Measurements from ENCODE around the gene TSPYL2.

The TSPYL2 gene

DNA sequence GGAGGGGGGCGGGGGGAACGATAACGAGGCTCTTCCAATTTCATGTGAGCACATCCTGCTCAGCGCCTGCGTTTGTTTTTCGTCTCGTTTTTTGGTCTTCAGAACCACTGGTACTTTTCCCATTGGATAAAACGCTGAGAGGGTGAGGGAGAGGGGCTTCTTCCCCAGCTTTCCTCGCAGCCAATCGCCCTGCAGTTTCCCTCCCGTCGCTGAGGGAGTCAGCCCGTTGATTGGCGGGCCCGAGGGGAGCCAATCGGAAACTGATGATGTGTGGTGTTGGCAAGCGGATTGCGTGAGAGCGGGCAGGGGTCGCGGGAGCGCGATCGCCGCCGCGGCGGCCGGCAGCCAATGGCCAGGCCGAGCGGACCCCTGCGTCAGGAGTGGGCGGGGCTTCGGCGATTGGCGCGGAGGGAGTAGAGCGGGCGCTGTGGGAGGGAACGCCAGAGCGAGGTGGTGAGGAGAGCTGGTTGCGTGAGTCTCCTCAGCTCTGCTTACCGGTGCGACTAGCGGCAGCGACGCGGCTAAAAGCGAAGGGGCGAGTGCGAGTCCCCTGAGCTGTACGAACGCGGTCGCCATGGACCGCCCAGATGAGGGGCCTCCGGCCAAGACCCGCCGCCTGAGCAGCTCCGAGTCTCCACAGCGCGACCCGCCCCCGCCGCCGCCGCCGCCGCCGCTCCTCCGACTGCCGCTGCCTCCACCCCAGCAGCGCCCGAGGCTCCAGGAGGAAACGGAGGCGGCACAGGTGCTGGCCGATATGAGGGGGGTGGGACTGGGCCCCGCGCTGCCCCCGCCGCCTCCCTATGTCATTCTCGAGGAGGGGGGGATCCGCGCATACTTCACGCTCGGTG, at the start of gene TSPYL2:
TSPYL2 (plus strand) TSS at position 443 of the 848 bp plus-strand sequence; CDS start at position 575, 132 bp downstream.
- peak; percentile 97 for DNase-seq

- no peak for DNase-seq
These were observed 46.0 kb upstream of the TSPYL2 start for GRCh38 chrX:53036149-53036548.

DNA sequence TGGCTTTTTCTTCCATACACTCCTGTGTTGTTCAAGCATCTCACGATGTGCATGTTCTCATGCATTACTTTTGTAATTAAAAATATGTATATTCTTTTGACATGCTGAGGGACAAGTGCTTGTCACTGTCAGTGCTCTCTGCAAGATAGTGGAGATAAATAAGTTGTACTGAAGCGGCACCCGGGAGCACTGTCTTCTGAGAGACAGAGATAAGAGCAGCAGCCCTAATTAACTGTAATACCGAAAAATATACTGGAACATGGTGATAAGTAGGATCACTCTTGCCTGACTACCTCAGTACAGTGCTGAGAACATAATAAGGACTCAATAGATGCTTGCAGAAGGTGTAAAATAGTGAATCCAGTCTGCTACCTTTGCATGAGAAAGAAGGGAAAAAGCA, 42.9 kb upstream of the TSPYL2 start:
- no peak for DNase-seq

DNA sequence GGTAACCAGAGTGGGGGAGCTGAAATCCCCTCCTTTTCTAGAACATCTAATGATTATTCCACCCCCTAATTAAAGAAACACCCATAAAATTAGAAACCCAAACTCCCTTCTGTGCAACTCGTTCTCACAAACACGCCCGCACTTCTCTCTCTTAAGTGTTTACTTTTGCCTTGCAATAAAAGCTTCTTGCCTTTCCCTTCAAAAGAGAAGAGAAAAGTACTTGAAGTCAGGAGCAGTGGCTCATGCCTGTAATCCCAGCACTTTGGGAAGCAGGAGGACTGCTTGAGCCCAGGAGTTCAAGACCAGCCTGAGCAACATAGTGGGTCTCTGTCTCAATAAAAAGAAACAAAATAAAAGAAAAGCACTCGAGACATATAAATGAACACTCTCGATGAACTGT, 37.2 kb upstream of the TSPYL2 start:
- DNase-seq: no peak

- no peak for DNase-seq
These were observed 34.9 kb upstream of the TSPYL2 start for GRCh38 chrX:53047228-53047627.

GRCh38 chrX:53048169-53049126, 33.7 kb upstream of the TSPYL2 start, which contains the start of gene GPR173:
TSS of gene GPR173 (plus strand) at chrX:53048789. CDS start at chrX:53076622, 27,833 bp downstream.
- DNase-seq: no peak

DNA sequence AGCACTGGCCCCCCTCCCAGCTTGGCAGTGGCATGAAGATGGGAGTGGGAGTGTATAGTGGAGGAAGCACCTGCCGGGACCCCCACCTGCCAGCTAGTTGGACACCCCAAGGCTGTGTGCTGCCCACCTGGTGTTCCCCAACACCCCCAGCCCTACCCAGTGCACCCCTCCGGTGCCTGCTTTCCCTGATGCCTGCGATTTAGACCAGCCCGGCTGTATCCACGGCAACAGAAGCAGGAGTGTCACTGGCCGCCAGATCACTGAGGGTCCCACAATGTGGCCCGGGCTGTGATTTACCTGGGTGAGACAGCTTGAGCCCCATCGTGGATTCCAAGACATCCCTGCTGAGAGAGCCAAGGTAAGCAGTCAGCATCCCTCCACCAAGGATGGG, 33.0 kb upstream of the TSPYL2 start:
- no peak for DNase-seq

DNA sequence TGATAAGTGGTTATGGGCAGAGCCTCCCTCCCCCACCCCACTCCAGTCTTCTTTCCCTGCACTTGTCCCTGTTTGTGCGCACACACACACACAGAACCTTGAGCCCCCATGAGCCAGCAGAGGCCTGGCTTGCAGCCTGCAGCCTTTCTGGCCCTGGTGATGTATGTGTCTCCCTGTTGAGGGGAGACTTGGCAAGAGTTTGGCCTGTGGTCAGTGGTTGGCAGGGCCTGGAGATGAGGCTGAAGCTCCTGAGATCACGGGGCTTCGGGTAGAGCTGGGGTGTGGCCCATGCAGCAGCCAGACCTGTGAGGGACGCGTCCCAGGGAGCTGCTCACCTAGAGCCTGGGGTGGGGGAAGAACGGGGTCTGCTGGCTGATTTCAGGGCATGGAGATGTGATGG, 31.3 kb upstream of the TSPYL2 start:
- DNase-seq: no peak

DNA sequence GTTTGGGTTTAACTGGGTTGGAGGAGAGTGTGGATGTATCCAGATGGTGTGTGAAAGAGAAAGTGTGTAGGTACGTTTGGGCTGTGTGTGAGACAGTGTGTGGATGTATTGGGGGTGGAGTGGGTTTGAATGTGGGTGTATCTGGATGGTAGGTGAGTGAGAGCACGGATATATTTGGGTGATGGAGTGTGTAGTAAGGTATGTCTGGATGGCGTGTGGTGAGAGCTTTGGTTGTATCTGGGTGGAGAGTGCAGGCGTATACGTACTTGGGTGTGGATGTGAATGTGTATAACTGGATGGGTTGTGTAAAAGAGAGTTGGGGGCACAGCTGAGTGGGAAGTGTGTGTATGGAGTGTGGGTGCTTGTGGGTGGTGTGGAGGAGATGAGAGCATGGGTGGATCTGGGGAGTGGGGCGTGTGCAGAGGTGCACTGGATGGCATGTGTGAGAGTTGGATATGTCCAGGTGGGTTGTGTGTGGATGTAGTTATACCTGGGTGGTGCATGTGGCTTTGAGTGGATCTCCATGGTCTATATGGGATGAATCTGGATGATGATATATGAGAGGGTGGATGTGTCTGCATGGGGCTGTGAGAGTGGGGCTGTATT, 26.8 kb upstream of the TSPYL2 start:
- no peak for DNase-seq

DNA sequence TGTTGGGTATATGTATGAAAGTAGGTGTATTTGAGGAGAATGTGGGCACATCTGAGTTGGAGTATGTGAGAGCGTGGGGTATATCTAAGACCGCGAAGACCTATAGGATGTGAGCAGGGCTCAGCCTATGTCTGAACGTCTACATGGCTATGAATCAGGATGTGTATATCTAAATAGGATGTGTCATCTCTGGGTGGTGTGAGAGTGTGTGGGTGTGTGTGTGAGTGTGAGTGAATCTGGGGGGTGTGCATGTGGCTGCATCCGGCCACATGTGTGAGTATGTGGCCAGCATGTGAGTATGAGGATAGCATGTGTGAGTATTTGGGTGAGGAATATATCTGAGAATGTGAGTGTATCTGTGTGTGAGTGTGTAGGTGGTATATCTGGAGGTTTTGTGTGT, 25.9 kb upstream of the TSPYL2 start:
- DNase-seq: no peak

- DNase-seq: no peak
These were observed 17.1 kb upstream of the TSPYL2 start for GRCh38 chrX:53065104-53065503.

GRCh38 chrX:53071064-53071463, 11.1 kb upstream of the TSPYL2 start:
- no peak for DNase-seq

DNA sequence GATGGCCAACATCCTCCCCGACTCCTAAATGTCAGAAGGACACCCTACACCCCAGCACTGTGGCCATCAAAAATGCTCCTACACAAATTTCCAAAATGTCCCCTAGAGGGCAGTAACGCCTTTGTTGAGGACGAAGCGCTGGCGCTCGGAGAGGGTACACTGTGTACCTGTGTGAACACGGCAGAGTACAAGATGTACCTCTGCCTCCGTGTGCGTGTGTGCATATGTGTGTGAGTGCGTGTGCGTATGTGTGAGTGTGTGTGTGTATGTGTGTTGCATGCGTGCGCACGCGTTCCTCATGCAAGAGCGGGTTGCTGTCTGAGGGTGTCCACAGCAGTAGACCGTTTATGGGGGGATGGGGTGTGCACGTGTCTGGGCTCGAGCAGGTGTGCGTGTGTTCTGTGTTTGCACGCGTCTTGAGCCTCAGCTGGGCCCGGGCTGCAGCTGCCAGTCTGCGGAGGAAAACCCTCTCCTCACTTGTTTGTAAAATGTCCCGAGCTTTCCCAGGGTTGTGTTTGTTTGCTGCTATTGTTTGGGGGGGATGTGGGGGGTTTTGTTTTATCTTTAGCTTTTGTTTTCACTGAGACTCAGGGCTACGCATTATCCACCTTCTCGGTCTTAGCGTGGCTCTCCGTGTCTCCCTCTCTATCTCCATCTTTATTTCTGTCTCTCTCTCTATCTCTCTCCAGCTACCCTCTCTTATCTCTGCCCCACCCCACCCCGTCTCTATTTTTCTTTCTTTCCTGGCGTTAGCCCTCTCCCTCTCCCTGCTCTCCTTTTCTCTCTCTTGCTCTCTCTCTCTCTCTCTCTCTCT, 10.4 kb upstream of the TSPYL2 start:
- peak; percentile 79 for DNase-seq

DNA sequence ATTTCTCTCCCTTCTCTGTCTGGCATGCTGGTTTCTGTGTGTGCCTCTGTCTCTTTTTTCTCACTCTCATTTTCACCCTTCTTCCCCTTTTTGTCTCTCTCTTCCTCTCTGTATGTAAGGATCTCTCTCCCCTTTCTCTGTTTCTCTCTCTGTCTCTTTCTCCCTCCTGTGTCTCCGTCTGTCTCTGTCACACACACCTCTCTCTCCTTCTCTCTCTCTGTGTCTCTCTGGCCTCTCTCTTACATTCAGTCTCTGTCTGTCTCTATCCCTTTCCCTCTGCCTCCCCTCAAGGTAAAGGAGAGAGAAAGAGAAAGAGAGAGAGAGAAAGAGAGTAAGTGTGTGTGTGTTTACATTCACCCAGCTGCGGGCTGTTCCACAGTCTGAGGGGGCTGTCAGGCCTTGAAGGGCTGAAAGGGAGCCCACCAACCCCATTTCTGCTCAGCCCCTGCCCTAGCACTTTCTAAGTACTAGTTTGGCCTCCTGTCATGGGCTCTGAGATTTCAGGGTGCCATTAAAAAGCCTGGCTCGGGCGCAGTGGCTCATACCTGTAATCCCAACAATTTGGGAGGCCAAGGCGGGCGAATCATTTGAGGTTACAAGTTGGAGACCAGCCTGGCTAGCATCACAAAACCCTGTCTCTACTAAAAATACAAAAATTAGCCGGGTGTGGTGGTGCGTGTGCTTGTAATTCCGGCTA, 9.6 kb upstream of the TSPYL2 start:
- no peak for DNase-seq

GRCh38 chrX:53073115-53073586, 9.0 kb upstream of the TSPYL2 start:
- no peak for DNase-seq

DNA sequence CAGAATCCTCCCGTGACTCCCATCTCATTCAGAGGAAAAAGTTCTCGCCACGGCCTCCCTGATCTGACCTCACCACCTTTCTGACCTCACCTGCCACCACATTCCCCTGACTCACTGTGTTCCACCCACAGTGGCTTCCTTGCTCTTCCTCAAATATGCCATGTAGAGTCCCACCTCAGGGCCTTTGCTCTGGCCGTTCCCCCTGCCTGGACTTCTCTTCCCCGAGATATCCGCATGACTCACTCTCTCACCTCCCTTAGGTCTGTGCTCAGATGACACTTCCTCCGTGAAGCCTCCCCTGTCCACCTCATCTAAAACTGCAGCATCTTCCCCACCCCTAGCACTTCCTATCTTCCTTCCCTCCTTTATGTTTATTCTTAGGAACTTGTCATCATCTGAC, 7.2 kb upstream of the TSPYL2 start:
- no peak for DNase-seq

DNA sequence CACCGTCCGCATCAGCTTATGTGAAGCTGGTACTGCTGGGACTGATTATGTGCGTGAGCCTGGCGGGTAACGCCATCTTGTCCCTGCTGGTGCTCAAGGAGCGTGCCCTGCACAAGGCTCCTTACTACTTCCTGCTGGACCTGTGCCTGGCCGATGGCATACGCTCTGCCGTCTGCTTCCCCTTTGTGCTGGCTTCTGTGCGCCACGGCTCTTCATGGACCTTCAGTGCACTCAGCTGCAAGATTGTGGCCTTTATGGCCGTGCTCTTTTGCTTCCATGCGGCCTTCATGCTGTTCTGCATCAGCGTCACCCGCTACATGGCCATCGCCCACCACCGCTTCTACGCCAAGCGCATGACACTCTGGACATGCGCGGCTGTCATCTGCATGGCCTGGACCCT, 5.5 kb upstream of the TSPYL2 start:
- no peak for DNase-seq

GRCh38 chrX:53077207-53078197, 4.7 kb upstream of the TSPYL2 start:
- no peak for DNase-seq

GRCh38 chrX:53078943-53079342, 3.2 kb upstream of the TSPYL2 start:
- DNase-seq: no peak
